Activated naive CD4-positive, alpha-beta T cell treated with anti-CD3 and anti-CD28 coated beads, Interleukin-2, amount 10 ng/mL, durations not matched to agents 7 days and 5 days (primary cell): ENCODE measurements around the gene HGS.

Source experiments
- CTCF ChIA-PET: fragments of 350-600 bp; sonication (Branson Sonifier 250); formaldehyde crosslinking; loops from one replicate; lab custom pipeline; 2021; ENCODE audit warnings: antibody characterized with exemption; lab: Charles Lee
- DNase-seq: peaks from one replicate; pipeline ENCODE4 v3.0.0-alpha.2; 2020
- H3K27ac Mint-ChIP-seq: one replicate; pipeline ENCODE4 v1.8.0; 2021; ENCODE audit warnings: mild to moderate bottlenecking, moderate library complexity, mixed read lengths
- H3K27me3 Mint-ChIP-seq: one replicate; pipeline ENCODE4 v1.8.0; 2021; ENCODE audit warnings: mild to moderate bottlenecking, mixed read lengths
- H3K36me3 Mint-ChIP-seq: one replicate; pipeline ENCODE4 v1.8.0; 2021; ENCODE audit warnings: mixed read lengths
- H3K4me1 Mint-ChIP-seq: one replicate; pipeline ENCODE4 v1.8.0; 2021; ENCODE audit warnings: mixed read lengths
- H3K4me3 Mint-ChIP-seq: one replicate; pipeline ENCODE4 v1.8.0; 2021; ENCODE audit warnings: mild to moderate bottlenecking, moderate library complexity, mixed read lengths
- H3K9me3 Mint-ChIP-seq: one replicate; pipeline ENCODE4 v1.8.0; 2021; ENCODE audit warnings: mixed read lengths

The HGS gene

DNA sequence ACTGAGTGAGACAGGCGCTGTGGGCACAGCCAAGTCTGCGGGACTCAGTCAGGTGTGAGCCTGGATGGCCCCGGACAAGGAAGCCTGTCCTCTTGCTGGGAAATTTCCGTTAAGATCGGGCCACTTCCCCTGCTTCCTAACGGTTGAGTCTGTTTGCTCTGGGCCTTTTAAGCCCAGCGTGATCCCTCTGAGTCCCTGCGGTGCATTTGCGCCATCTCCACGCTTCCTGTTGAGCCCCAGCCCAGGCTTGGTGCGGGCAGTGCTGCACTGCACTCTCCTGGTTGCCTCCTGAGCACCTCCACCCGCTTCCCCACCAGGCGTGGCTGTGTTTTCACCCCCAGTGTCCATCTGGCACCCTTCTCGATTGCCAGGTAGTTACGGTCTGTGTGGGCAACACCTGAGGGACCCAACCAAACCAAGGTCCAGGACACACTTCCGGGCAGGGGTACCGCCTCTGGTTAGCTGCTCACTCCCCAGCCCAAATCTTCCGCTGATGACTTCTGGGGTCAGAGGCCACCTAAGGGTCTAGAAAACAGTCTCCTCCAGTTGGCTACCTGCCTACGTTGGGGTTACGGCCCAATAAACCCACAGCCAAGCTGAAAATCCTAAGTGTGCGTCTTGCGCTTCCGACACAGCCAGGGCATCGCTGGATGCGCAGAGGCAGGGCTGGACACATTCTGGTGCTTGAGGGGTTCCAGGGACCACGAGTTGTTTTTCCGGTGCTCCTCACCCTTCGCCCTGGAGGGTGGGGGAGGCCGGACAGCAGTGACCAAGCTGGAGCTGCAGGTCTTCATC is 26.9 kb downstream of the HGS start:
- Mint-ChIP-seq H3K4me3 (peak overlapping the region; percentile 70), H3K27ac (peak overlapping the region; percentile 88), H3K27me3 (no peaks in the 10 kb centered on the region), H3K4me1 (peaks cover 45% of the 10 kb centered on the region), H3K36me3 (peaks cover 14% of the 10 kb centered on the region), H3K9me3 (no peaks in the 10 kb centered on the region)
- DNase-seq, result peak; percentile 46
- CTCF ChIA-PET, result no interaction called here

DNA sequence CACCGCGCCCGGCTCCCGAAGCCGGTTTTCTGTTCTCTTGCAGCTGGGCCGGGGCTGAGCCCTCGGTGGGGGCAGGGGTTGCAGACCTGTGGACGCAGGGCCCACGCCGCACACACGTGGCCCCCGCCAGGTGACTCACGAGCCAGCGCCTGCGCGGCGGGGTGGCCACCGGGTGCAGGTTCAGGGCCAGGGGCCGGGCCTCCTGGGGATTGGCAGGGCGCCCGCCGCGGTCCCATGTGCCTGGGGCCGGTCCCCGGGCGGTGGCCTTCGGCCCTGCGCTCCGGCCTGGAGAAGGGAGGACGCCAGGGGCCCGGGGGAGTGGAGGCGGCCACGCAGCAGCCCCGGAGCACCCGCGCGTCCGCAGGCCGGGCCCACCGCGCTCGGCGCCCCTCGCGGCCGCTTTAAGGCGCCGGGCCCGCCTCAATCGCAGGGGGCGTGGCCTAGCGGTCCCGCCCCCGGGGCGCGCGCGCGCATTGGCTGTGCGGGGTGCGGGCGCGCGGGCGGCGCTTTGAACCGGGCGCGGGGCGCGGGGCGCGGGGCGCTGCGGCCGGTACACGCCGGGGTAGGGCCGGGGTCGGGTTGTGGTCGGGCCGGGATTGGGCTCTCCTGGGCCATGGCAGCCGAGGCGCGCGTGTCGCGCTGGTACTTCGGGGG is 28.1 kb downstream of the HGS start, which contains the start of gene SLC25A10:
SLC25A10 (plus strand) TSS at position 471 of the 654 bp plus-strand sequence; CDS start at position 614, 143 bp downstream.
- Mint-ChIP-seq H3K36me3 (peaks cover 4% of the 10 kb centered on the region), H3K27me3 (no peaks in the 10 kb centered on the region), H3K9me3 (no peaks in the 10 kb centered on the region), H3K4me3 (peak within 1 kb of the TSS; percentile 82), H3K4me1 (peaks cover 39% of the 10 kb centered on the region), H3K27ac (peak within 1 kb of the TSS; percentile 88)
- DNase-seq, result peak; percentile 87
- CTCF ChIA-PET, result interaction anchor here (1.6 kb wide), 1 partner anchor 23 kb away, joined by 3 read pairs; no protein-coding TSS in a partner anchor

DNA sequence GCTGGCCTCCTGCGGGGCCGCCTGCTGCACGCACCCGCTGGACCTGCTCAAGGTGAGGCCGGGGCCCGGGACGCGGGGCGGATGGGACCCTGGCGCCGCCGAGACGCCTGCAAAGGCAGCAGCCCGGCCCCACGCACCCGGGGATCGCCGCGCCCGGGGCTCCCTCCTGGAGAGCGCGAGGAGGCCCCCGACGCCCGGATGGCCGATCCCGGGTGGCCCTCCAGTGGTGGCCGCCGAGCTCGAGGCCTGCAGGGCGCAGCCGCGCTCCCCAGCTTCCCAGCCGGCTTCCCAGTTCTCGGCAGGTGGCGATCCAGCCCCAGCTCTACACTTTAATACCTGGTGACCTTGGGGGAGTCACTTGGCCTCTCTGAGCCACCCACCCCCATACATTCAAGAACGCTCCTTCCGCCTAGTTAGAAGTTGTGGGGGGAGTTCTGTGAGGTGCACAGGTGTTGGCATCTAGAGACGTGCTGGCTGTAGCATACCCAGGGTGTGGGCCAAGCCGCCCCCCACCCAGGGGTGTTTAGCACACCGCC is 28.7 kb downstream of the HGS start:
- peaks cover 39% of the 10 kb centered on the region for H3K4me1 Mint-ChIP-seq
- H3K27me3 Mint-ChIP-seq, result no peaks in the 10 kb centered on the region
- no peak for DNase-seq
- H3K36me3 Mint-ChIP-seq, result peaks cover 4% of the 10 kb centered on the region
- CTCF ChIA-PET, result interaction anchor here (1.6 kb wide), 1 partner anchor 23 kb away, joined by 3 read pairs; no protein-coding TSS in a partner anchor
- H3K4me3 Mint-ChIP-seq, result peak overlapping the region; percentile 82
- H3K27ac Mint-ChIP-seq, result peak overlapping the region; percentile 78
- no peaks in the 10 kb centered on the region for H3K9me3 Mint-ChIP-seq

DNA sequence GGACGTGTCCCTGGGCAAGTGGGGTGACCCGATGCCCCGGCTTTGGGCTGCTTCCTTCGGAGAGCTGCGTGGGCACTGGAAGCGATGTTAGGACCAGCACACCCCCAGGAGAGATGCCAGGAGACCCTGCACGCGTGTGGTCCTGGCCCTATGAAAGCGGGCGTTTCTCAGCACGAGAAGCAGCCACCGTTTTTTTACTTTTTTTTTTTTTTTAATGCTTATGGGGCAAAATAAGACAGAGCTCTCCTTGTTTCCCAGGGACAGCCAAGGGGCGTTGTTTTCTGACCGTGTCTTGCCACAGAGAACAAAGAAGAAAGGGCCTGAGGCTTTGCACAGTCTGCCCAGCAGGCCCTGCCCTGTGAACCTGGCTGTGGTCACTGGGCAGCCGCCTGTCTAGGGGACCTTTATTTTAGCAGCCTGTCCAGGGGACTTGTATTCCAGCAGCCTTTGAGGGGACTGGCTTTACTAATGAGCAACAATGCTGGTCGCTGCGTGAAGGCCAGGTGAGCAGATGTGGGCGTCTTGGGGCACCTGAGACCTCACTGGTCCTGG is 29.3 kb downstream of the HGS start:
- CTCF ChIA-PET, result interaction anchor here (1.6 kb wide), 1 partner anchor 22 kb away, joined by 3 read pairs; no protein-coding TSS in a partner anchor
- Mint-ChIP-seq H3K9me3 (no peaks in the 10 kb centered on the region), H3K4me1 (peaks cover 39% of the 10 kb centered on the region), H3K36me3 (peaks cover 4% of the 10 kb centered on the region), H3K27ac (peak overlapping the region; percentile 78), H3K4me3 (peak overlapping the region; percentile 82), H3K27me3 (no peaks in the 10 kb centered on the region)
- DNase-seq, result no peak

DNA sequence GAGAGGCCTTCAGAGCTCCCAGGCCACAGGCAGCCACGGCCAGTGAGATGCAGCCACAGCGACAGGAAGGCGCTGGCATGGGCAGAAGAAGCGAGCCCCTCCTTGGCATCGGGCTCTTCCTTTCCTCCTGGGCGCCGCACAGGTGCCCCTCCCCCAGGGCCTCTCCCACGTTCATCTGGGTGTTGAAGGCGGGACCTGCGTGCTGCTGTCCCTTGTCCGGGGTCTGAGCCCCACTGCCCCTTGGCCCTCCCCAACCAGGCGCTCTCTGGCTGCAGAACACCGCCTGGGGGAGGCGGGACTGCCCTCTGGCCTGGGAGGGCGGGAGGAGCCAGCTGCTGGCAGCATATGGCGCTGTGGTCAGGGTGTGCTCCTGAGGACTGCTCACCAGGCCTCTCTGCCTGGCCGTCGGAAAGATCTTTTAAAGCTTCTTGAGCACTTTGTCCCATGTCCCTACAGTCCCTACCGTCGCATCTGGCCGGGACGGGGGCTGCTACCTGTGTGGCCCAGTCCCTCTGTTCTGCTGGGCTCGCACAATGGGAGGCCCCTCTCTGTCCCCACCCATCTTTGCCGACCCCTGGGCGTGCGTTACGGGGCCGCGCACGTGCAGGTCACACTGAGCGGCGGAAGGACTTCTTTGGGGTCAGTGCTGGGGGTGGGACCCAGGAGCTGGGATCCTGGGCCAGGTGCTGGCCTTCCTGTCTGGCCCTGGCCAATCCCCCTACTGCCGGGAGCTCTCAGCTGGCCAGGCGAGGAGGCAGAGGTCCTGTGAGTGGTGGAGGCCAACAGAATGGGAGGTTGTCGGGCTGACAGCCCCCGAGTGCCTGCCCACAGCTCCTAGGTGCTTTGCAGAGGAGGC is 30.0 kb downstream of the HGS start:
- peak overlapping the region; percentile 82 for H3K4me3 Mint-ChIP-seq
- CTCF ChIA-PET, result no interaction called here
- DNase-seq, result no peak
- H3K27me3 Mint-ChIP-seq, result no peaks in the 10 kb centered on the region
- H3K27ac Mint-ChIP-seq, result no peak overlapping the region
- peaks cover 39% of the 10 kb centered on the region for H3K4me1 Mint-ChIP-seq
- peaks cover 4% of the 10 kb centered on the region for H3K36me3 Mint-ChIP-seq
- H3K9me3 Mint-ChIP-seq, result no peaks in the 10 kb centered on the region

DNA sequence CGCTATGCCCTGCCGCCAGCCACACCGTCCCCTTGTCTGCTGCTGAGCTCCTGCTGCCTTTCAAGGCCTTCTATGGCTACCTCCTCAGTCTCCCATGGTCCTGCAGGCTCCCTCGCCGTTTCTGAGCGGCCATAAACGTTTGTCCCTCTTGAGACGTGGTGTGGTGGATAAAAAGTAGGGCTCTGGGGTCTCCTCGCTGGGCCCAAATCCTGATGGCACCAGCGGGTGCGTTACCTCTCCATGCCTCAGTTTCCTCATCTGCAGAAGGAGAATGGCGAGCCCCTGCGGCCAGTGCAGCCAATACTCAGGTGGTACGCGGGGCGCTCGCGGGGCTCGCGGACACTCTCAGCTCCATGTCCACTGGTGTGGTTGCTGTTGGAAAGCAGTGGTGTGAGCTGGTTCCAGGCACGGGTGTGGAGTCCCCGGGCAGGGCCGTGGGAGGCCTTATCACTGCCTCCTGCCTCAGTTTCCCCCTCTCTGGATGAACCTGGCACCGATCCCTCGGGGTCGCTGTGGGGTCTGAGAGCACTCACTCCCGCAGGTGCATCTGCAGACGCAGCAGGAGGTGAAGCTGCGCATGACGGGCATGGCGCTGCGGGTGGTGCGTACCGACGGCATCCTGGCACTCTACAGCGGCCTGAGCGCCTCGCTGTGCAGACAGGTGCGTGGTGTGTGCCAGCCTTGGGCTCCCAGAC is 30.7 kb downstream of the HGS start:
- CTCF ChIA-PET, result no interaction called here
- Mint-ChIP-seq H3K9me3 (no peaks in the 10 kb centered on the region), H3K4me3 (no peak overlapping the region)

DNA sequence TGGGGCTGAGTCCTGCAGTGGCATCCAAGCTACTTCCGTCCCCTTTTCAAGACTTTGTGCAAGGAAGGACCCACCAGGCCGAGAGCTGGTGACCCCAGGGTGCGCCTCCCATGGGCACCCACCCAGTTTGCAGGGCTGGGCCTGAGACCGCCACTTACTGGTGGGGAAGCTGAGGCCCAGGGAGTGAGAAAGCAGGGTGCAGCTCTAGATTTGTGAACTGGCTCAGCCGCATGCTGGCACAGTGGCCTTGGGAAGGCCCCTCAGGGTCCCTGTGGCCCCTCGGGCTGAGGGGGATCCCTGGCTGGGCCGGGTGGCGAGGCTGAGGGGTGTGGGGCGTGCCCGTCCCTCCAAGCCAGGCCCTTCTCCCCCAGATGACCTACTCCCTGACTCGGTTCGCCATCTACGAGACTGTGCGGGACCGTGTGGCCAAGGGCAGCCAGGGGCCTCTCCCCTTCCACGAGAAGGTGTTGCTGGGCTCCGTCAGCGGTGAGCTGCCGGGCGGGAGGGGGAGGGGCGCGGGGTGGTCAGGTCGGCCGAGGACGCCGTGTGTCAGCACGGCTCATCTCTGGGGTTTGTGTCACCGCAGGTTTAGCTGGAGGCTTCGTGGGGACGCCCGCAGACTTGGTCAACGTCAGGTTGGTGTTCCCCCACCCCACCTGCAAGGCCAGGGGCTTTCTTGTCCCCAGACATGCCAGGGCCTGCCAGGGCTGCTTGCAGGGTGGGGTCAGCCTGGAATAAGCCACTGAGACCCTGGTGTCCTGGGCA is 31.5 kb downstream of the HGS start:
- peaks cover 5% of the 10 kb centered on the region for H3K36me3 Mint-ChIP-seq
- H3K9me3 Mint-ChIP-seq, result no peaks in the 10 kb centered on the region
- CTCF ChIA-PET, result no interaction called here

More for the DNA sequence above, 30.7 kb downstream of the HGS start:
- H3K4me1 Mint-ChIP-seq, result peaks cover 39% of the 10 kb centered on the region
- H3K36me3 Mint-ChIP-seq, result peaks cover 5% of the 10 kb centered on the region
- no peak for DNase-seq
- H3K27me3 Mint-ChIP-seq, result no peaks in the 10 kb centered on the region
- H3K27ac Mint-ChIP-seq, result no peak overlapping the region

DNA sequence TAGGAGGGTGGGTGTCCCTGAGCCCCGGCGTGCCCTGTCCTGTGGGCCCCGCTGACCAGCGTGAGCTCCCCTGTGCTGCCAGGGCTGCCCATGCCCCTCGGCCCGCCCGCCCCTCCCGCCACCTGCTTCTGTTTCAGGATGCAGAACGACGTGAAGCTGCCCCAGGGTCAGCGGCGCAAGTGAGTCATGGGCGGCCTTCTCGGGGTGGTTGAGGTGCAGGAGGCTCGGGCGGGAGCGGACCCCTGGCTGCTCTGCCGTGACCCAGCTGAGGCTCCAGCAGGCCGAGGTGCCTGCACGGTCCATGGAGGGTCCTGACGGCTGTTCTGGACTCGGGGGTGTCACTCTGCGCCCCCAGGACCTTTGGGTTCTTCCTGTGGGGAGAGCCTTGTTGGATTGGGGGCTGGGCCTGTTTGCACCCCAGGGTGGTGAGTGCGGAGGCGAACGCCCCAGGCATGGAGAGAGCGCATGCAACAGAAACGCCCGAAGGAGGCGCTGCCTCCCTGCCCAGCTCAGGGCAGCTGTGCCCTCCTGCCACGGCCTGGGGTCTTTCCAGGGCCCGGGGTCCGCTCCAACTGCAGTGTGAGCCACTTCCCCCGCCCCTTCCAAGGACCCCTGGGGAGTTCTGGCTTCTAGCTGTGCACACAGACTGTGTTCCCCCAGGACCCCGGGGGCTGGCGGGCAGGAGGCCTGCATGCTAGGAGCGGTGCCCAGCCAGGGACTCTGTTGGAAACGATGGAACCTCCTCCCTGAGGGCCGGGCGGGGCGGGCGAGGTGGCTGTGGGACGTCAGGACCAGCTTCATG is 32.3 kb downstream of the HGS start:
- CTCF ChIA-PET, result no interaction called here
- no peak for DNase-seq
- Mint-ChIP-seq H3K4me1 (peaks cover 26% of the 10 kb centered on the region), H3K27ac (no peak overlapping the region), H3K27me3 (no peaks in the 10 kb centered on the region), H3K36me3 (peaks cover 3% of the 10 kb centered on the region), H3K4me3 (no peak overlapping the region), H3K9me3 (no peaks in the 10 kb centered on the region)

More for the DNA sequence above, 31.5 kb downstream of the HGS start:
- H3K4me1 Mint-ChIP-seq, result peaks cover 34% of the 10 kb centered on the region
- no peak for DNase-seq
- H3K4me3 Mint-ChIP-seq, result no peak overlapping the region
- H3K27ac Mint-ChIP-seq, result no peak overlapping the region
- H3K27me3 Mint-ChIP-seq, result no peaks in the 10 kb centered on the region

DNA sequence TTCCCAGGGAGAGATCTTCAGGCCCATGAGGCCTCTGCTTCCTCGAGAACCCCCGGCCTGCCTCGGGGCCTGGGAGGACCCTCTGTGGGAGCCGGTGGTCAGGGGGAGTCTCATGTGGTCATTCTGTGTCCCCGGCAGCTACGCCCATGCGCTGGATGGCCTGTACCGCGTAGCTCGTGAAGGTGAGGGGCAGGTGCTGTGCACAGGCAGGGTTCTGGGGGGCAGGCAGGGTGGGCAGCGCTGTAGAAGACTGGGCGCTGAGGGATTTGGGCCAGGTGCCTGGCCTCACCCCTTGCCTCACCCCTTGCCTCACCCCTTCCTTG is 32.8 kb downstream of the HGS start:
- CTCF ChIA-PET, result no interaction called here

DNA sequence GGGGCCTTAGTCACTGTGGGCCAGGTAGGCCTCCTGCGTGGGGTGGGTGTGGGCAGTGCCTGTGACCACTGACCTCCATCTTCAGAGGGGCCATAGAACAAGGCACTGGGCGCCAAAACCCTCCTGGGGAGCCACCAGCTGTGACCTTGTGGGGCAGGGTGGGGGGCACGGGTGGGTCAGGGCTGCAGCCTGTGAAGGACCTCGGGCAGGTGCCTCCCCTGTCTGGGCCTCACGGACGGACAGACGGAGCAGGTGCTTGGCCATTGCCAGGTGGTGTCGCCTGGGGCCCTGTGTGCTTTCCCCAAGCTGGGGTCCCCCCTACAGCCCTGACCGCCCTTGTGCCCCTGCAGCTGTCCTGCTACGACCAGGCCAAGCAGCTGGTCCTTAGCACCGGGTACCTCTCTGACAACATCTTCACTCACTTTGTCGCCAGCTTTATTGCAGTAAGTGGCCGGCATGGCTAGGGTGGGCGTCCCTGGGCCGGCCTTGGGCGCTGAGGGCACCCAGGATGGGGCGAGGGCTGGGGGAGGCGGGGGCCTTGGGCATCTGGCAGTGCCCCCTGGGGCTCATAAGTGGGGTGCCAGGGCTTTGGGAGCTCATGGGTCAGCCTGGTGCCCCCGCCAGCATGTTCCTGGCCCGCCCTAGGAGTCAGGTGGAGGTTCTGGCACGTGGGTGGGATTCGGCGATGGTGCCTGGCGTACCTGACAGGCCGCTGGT is 33.4 kb downstream of the HGS start:
- no peak for DNase-seq
- H3K36me3 Mint-ChIP-seq, result peaks cover 3% of the 10 kb centered on the region
- peaks cover 6% of the 10 kb centered on the region for H3K27me3 Mint-ChIP-seq
- H3K4me3 Mint-ChIP-seq, result no peak overlapping the region
- CTCF ChIA-PET, result no interaction called here
- H3K27ac Mint-ChIP-seq, result no peak overlapping the region
- no peaks in the 10 kb centered on the region for H3K9me3 Mint-ChIP-seq
- peaks cover 19% of the 10 kb centered on the region for H3K4me1 Mint-ChIP-seq

More for the DNA sequence above, 32.8 kb downstream of the HGS start:
- Mint-ChIP-seq H3K27me3 (peaks cover 1% of the 10 kb centered on the region), H3K4me3 (no peak overlapping the region), H3K9me3 (no peaks in the 10 kb centered on the region), H3K4me1 (peaks cover 20% of the 10 kb centered on the region), H3K27ac (no peak overlapping the region), H3K36me3 (peaks cover 3% of the 10 kb centered on the region)
- DNase-seq, result no peak

DNA sequence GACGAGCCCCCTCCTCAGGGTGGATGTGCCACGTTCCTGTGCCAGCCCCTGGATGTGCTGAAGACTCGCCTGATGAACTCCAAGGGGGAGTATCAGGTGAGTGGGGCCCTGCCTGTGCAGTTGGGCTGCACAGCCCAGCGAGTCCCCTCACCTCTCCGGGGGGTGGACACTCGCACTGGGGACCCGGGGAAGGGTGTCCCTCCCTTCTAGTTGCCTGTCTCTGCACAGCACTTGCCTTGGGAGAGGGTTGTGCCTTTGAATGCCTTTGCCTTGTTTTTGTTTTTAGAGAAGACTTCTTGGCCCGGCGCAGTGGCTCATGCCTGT is 33.9 kb downstream of the HGS start:
- DNase-seq, result no peak
- peaks cover 3% of the 10 kb centered on the region for H3K36me3 Mint-ChIP-seq
- H3K9me3 Mint-ChIP-seq, result no peaks in the 10 kb centered on the region
- CTCF ChIA-PET, result no interaction called here
- no peak overlapping the region for H3K4me3 Mint-ChIP-seq
- peaks cover 6% of the 10 kb centered on the region for H3K27me3 Mint-ChIP-seq
- H3K27ac Mint-ChIP-seq, result no peak overlapping the region
- H3K4me1 Mint-ChIP-seq, result peaks cover 17% of the 10 kb centered on the region
